KMS-11 (cell line): ENCODE results near the gene SPATS2L.

Experiments
- H2AFZ ChIP-seq: fragments of 200-600 bp; sonication (generic); 2 replicates; pipeline ENCODE4 v1.6.1; 2016; ENCODE audit warnings: antibody characterized with exemption, mixed run types, low read depth
- H3K27ac ChIP-seq: fragments of 200-600 bp; sonication (generic); 2 replicates; pipeline ENCODE4 v1.6.1; 2016; ENCODE audit warnings: mild to moderate bottlenecking, mixed run types
- H3K27me3 ChIP-seq: fragments of 200-600 bp; sonication (generic); 2 replicates; pipeline ENCODE4 v1.6.1; 2017; ENCODE audit warnings: mild to moderate bottlenecking, low read depth, mixed run types, moderate library complexity; ENCODE audit not compliant: insufficient read depth
- H3K36me3 ChIP-seq: fragments of 200-600 bp; sonication (generic); 2 replicates; pipeline ENCODE4 v1.6.1; 2017; ENCODE audit warnings: mild to moderate bottlenecking, mixed run types; ENCODE audit not compliant: insufficient read depth
- H3K4me1 ChIP-seq: fragments of 200-600 bp; sonication (generic); 2 replicates; pipeline ENCODE4 v1.6.1; 2016; ENCODE audit warnings: mild to moderate bottlenecking, low read depth, mixed run types; ENCODE audit not compliant: poor library complexity, severe bottlenecking
- H3K4me2 ChIP-seq: fragments of 200-600 bp; sonication (generic); 2 replicates; pipeline ENCODE4 v1.7.0; 2016; ENCODE audit warnings: mild to moderate bottlenecking, mixed run types
- H3K4me3 ChIP-seq: fragments of 200-600 bp; sonication (generic); IDR thresholded peaks from 2 replicates; pipeline ENCODE4 v1.6.1; 2017; ENCODE audit warnings: low read depth, low read length, mixed read lengths; ENCODE audit not compliant: insufficient read depth
- H3K79me2 ChIP-seq: fragments of 200-600 bp; sonication (generic); 2 replicates; pipeline ENCODE4 v1.6.1; 2016; ENCODE audit warnings: low read depth, mixed run types; ENCODE audit not compliant: insufficient read depth
- H3K9ac ChIP-seq: fragments of 200-600 bp; sonication (generic); 2 replicates; pipeline ENCODE4 v1.6.1; 2016; ENCODE audit warnings: mild to moderate bottlenecking, mixed run types
- H4K20me1 ChIP-seq: fragments of 200-600 bp; sonication (generic); 2 replicates; pipeline ENCODE4 v1.6.1; 2016; ENCODE audit warnings: mild to moderate bottlenecking, mixed run types; ENCODE audit not compliant: insufficient read depth
- TF ChIP-seq, protein P1 (sequence below): fragments of 200-600 bp; sonication (generic); conservative IDR thresholded peaks from 2 replicates; pipeline ENCODE4 v1.6.1; 2017; ENCODE audit warnings: low read depth, mild to moderate bottlenecking, antibody characterized with exemption, low read length, moderate library complexity, mixed read lengths

SPATS2L gene

DNA sequence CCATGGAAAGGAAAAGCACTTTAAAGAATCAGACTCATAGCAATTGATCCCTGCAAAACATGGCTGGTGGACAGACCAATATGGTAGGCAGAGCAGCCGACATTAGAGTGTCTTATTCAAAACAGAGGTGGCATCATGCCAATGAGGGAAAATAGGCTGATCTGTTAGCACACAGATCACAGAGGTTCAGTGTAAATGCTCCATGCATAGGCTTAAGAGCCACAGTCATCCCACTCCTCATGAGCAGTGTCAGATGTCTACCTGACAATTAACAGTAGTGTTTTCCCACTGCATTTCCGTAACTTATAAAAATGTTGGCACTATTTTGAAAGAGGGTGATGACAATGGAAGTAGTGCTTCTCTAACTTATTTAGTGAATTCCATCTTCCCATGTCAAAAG is 86.7 kb downstream of the SPATS2L start:
- Histone ChIP-seq H3K4me3 (no peak overlapping the region), H2AFZ (no peak overlapping the region), H3K27ac (no peak overlapping the region), H3K9ac (no peak overlapping the region), H3K27me3 (no peaks in the 10 kb centered on the region), H3K4me2 (no peak overlapping the region), H3K4me1 (no peaks in the 10 kb centered on the region), H3K36me3 (no peaks in the 10 kb centered on the region), H4K20me1 (no peaks in the 10 kb centered on the region), H3K79me2 (no peaks in the 10 kb centered on the region)
- TF ChIP-seq, protein P1, sequence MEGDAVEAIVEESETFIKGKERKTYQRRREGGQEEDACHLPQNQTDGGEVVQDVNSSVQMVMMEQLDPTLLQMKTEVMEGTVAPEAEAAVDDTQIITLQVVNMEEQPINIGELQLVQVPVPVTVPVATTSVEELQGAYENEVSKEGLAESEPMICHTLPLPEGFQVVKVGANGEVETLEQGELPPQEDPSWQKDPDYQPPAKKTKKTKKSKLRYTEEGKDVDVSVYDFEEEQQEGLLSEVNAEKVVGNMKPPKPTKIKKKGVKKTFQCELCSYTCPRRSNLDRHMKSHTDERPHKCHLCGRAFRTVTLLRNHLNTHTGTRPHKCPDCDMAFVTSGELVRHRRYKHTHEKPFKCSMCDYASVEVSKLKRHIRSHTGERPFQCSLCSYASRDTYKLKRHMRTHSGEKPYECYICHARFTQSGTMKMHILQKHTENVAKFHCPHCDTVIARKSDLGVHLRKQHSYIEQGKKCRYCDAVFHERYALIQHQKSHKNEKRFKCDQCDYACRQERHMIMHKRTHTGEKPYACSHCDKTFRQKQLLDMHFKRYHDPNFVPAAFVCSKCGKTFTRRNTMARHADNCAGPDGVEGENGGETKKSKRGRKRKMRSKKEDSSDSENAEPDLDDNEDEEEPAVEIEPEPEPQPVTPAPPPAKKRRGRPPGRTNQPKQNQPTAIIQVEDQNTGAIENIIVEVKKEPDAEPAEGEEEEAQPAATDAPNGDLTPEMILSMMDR = no peak

DNA sequence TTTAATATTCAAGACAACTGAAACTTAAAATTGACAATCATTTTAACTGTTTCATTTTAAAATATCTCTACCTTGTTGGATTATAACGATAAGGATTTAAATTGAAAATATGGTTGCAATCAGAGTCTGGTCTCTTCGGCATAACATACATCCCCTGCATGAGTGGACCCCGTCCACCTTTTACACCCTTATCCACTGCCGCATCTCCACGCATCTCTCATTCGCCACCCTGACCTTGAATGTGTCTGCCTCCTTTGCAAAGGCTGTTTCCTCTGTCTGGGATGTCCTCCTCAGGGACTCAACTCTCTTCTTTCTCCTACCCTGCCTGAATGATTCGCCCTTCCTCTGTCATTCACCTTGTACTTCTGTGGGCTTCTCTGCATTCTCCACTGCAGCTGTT is 87.6 kb downstream of the SPATS2L start:
- Histone ChIP-seq H3K4me1 (no peaks in the 10 kb centered on the region), H2AFZ (no peak overlapping the region), H3K27ac (no peak overlapping the region), H3K36me3 (no peaks in the 10 kb centered on the region), H3K27me3 (no peaks in the 10 kb centered on the region), H3K79me2 (no peaks in the 10 kb centered on the region), H3K4me3 (no peak overlapping the region), H4K20me1 (no peaks in the 10 kb centered on the region), H3K4me2 (no peak overlapping the region), H3K9ac (no peak overlapping the region)
- TF ChIP-seq, protein P1 = no peak

DNA sequence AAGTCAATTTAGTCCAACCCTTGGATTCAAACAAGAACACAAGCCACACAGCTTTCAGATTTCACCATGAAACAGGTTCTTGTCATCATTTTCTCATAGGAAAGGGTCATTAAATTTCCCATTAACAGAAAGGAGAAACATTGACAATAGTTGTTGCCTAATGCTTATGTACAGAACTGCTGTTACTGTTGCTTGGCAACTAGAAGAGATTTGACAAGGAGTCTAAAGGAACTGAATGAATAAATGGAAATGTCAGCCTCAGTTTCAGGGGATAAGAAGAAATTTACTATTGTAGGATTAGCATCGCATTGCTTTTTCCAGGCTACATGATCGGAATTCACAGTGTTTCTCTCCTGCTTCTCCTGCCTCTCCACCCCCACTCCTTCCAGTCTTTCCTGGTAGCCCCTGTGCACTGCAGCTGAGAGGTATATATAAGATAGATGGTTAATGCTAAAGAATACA is 90.3 kb downstream of the SPATS2L start:
- TF ChIP-seq, protein P1 = no peak
- no peaks in the 10 kb centered on the region for H3K79me2 ChIP-seq
- H2AFZ ChIP-seq = no peak overlapping the region
- H3K4me1 ChIP-seq = no peaks in the 10 kb centered on the region
- H3K27me3 ChIP-seq = no peaks in the 10 kb centered on the region
- no peak overlapping the region for H3K4me3 ChIP-seq
- no peak overlapping the region for H3K27ac ChIP-seq
- no peak overlapping the region for H3K9ac ChIP-seq
- no peaks in the 10 kb centered on the region for H4K20me1 ChIP-seq
- H3K36me3 ChIP-seq = no peaks in the 10 kb centered on the region
- H3K4me2 ChIP-seq = no peak overlapping the region

DNA sequence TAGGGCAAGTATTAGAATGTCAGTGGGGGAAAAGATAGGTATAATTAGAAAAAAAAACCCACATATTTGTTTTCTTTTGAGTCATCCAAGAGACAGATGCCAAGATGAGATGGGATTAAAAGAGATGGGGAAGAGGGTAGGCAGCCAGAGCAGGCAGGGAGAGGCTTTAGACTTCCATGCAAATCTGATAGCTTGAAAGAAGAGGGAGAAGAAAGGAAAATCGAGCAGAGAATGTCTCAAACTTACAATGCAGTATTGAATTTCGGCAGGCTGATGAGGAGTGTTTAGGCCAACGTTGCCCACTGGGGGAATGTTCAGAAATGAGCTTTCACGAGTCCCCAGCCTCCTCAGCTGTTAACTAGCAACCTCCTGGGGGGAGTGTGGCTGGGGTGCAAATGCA is 91.3 kb downstream of the SPATS2L start:
- Histone ChIP-seq H3K79me2 (no peaks in the 10 kb centered on the region), H3K36me3 (no peaks in the 10 kb centered on the region), H3K9ac (no peak overlapping the region), H4K20me1 (no peaks in the 10 kb centered on the region), H3K4me1 (no peaks in the 10 kb centered on the region), H2AFZ (no peak overlapping the region), H3K27me3 (no peaks in the 10 kb centered on the region), H3K4me2 (no peak overlapping the region), H3K4me3 (no peak overlapping the region), H3K27ac (no peak overlapping the region)
- TF ChIP-seq, protein P1 = no peak
